HAP-1 (cell line): ENCODE measurements around the gene ALG9.

ENCODE experiments used
- DNase-seq, 2 experiments: peaks; one replicate each; pipeline ENCODE4 v3.0.0-alpha.2; 2016 to 2020; ENCODE audit warnings: low spot score in 2 of 2
- H3K27me3 ChIP-seq: fragments of 250-450 bp; sonication (Bioruptor Pico); 2 replicates; pipeline ENCODE4 v1.5.1; 2020; ENCODE audit warnings: low read depth, mild to moderate bottlenecking, moderate library complexity
- H3K36me3 ChIP-seq: fragments of 250-450 bp; sonication (Bioruptor Pico); replicated peaks from 2 replicates; pipeline ENCODE4 v1.5.1; 2020; ENCODE audit warnings: mild to moderate bottlenecking
- H3K4me1 ChIP-seq: fragments of 250-450 bp; sonication (Bioruptor Pico); 2 replicates; pipeline ENCODE4 v1.5.1; 2020; ENCODE audit warnings: mild to moderate bottlenecking
- H3K4me3 ChIP-seq: fragments of 250-450 bp; sonication (Bioruptor Pico); 2 replicates; pipeline ENCODE4 v1.5.1; 2020; ENCODE audit warnings: mild to moderate bottlenecking, moderate library complexity
- H3K9me3 ChIP-seq: fragments of 250-450 bp; sonication (Bioruptor Pico); 2 replicates; pipeline ENCODE4 v1.5.1; 2020; ENCODE audit warnings: mild to moderate bottlenecking, moderate library complexity
- in situ Hi-C: fragments of 300-500 bp; cut with MboI; formaldehyde crosslinking; loops from 3 replicates; pipeline ENCODE4 v1.14.3; 2020; ENCODE audit warnings: low sequenced_read_pairs, inconsistent platforms, mixed read lengths

The ALG9 gene

GRCh38 chr11:111814557-111815320, 56.6 kb downstream of the ALG9 start:
- no peaks in the 10 kb centered on the region for H3K27me3 ChIP-seq
- in situ Hi-C loops = loop anchor here (25.0 kb wide), 1 partner anchor 527 kb away; the partner anchor contains the start of gene POU2AF3
- no peak overlapping the region for H3K4me3 ChIP-seq
- peak in 1 of 2 experiments; percentile 21 for DNase-seq
- peaks cover 6% of the 10 kb centered on the region for H3K4me1 ChIP-seq
- H3K36me3 ChIP-seq = no peaks in the 10 kb centered on the region
- no peaks in the 10 kb centered on the region for H3K9me3 ChIP-seq

- in situ Hi-C loops = loop anchor here (25.0 kb wide), 1 partner anchor 527 kb away; the partner anchor contains the start of gene POU2AF3
- DNase-seq = no peak
- no peaks in the 10 kb centered on the region for H3K36me3 ChIP-seq
- no peak overlapping the region for H3K4me3 ChIP-seq
- H3K4me1 ChIP-seq = peaks cover 6% of the 10 kb centered on the region
- H3K27me3 ChIP-seq = no peaks in the 10 kb centered on the region
- no peaks in the 10 kb centered on the region for H3K9me3 ChIP-seq
Measured at GRCh38 chr11:111814106-111814505, 57.3 kb downstream of the ALG9 start.

- no peak for DNase-seq
- no peaks in the 10 kb centered on the region for H3K27me3 ChIP-seq
- in situ Hi-C loops = loop anchor here (25.0 kb wide), 1 partner anchor 525 kb away; the partner anchor contains the start of gene POU2AF3
- H3K9me3 ChIP-seq = no peaks in the 10 kb centered on the region
- H3K4me1 ChIP-seq = peaks cover 6% of the 10 kb centered on the region
- H3K4me3 ChIP-seq = no peak overlapping the region
- no peaks in the 10 kb centered on the region for H3K36me3 ChIP-seq
Measured at GRCh38 chr11:111812211-111812610, 59.2 kb downstream of the ALG9 start.

- Histone ChIP-seq H3K27me3 (no peaks in the 10 kb centered on the region), H3K4me1 (peaks cover 6% of the 10 kb centered on the region), H3K9me3 (no peaks in the 10 kb centered on the region), H3K36me3 (no peaks in the 10 kb centered on the region), H3K4me3 (no peak overlapping the region)
- in situ Hi-C loops = loop anchor here (25.0 kb wide), 1 partner anchor 524 kb away; the partner anchor contains the start of gene POU2AF3
- DNase-seq = no peak
Measured at GRCh38 chr11:111811445-111811844, 59.9 kb downstream of the ALG9 start.

- H3K4me3 ChIP-seq = no peak overlapping the region
- H3K27me3 ChIP-seq = no peaks in the 10 kb centered on the region
- no peak for DNase-seq
- H3K9me3 ChIP-seq = no peaks in the 10 kb centered on the region
- H3K4me1 ChIP-seq = no peaks in the 10 kb centered on the region; the same call in 1 of the 2 replicates
- in situ Hi-C loops = loop anchor here (25.0 kb wide), 1 partner anchor 522 kb away; the partner anchor contains the start of gene POU2AF3
- 0 out of 2 replicates have a peak, but pooled peaks cover 3% of the 10 kb centered on the region for H3K36me3 ChIP-seq
Measured at GRCh38 chr11:111808834-111809233, 62.5 kb downstream of the ALG9 start.

- in situ Hi-C loops = loop anchor here (25.0 kb wide), 1 partner anchor 521 kb away; the partner anchor contains the start of gene POU2AF3
- no peak overlapping the region for H3K4me3 ChIP-seq
- no peak for DNase-seq
- no peaks in the 10 kb centered on the region; the same call in 1 of the 2 replicates for H3K4me1 ChIP-seq
- H3K36me3 ChIP-seq = 0 out of 2 replicates have a peak, but pooled peaks cover 3% of the 10 kb centered on the region
- H3K27me3 ChIP-seq = no peaks in the 10 kb centered on the region
- H3K9me3 ChIP-seq = no peaks in the 10 kb centered on the region
Measured at GRCh38 chr11:111808063-111808588, 63.3 kb downstream of the ALG9 start.

- no peak overlapping the region for H3K4me3 ChIP-seq
- H3K4me1 ChIP-seq = no peaks in the 10 kb centered on the region; the same call in 1 of the 2 replicates
- H3K27me3 ChIP-seq = no peaks in the 10 kb centered on the region
- no peak for DNase-seq
- 0 out of 2 replicates have a peak, but pooled peaks cover 3% of the 10 kb centered on the region for H3K36me3 ChIP-seq
- no peaks in the 10 kb centered on the region for H3K9me3 ChIP-seq
- in situ Hi-C loops = loop anchor here (25.0 kb wide), 1 partner anchor 520 kb away; the partner anchor contains the start of gene POU2AF3
Measured at GRCh38 chr11:111807076-111807475, 64.3 kb downstream of the ALG9 start.

GRCh38 chr11:111801135-111801534, 70.2 kb downstream of the ALG9 start:
- no peak for DNase-seq
- in situ Hi-C loops = loop anchor here (25.0 kb wide), 1 partner anchor 514 kb away; the partner anchor contains the start of gene POU2AF3
- 0 out of 2 replicates have a peak, but pooled peaks cover 3% of the 10 kb centered on the region for H3K36me3 ChIP-seq

GRCh38 chr11:111798279-111798678, 73.1 kb downstream of the ALG9 start:
- Histone ChIP-seq H3K27me3 (no peaks in the 10 kb centered on the region), H3K36me3 (no peaks in the 10 kb centered on the region), H3K4me3 (no peak overlapping the region), H3K4me1 (no peaks in the 10 kb centered on the region), H3K9me3 (no peaks in the 10 kb centered on the region)
- DNase-seq = no peak
- in situ Hi-C loops = no loop called here

More at GRCh38 chr11:111801135-111801534, 70.2 kb downstream of the ALG9 start:
- Histone ChIP-seq H3K27me3 (no peaks in the 10 kb centered on the region), H3K9me3 (no peaks in the 10 kb centered on the region), H3K4me3 (no peak overlapping the region), H3K4me1 (no peaks in the 10 kb centered on the region; the same call in 1 of the 2 replicates)

GRCh38 chr11:111797145-111797581, 74.2 kb downstream of the ALG9 start:
- H3K4me3 ChIP-seq = no peak overlapping the region
- no peaks in the 10 kb centered on the region for H3K36me3 ChIP-seq
- no peak for DNase-seq
- H3K27me3 ChIP-seq = no peaks in the 10 kb centered on the region; the same call in 1 of the 2 replicates
- no peaks in the 10 kb centered on the region for H3K4me1 ChIP-seq
- in situ Hi-C loops = no loop called here
- H3K9me3 ChIP-seq = no peaks in the 10 kb centered on the region

- Histone ChIP-seq H3K4me3 (no peak overlapping the region), H3K4me1 (no peaks in the 10 kb centered on the region), H3K27me3 (no peaks in the 10 kb centered on the region; the same call in 1 of the 2 replicates), H3K36me3 (no peaks in the 10 kb centered on the region), H3K9me3 (no peaks in the 10 kb centered on the region)
- in situ Hi-C loops = no loop called here
- no peak for DNase-seq
Measured at GRCh38 chr11:111796696-111797095, 74.7 kb downstream of the ALG9 start.

- DNase-seq = no peak
- Histone ChIP-seq H3K9me3 (no peaks in the 10 kb centered on the region), H3K27me3 (no peaks in the 10 kb centered on the region; the same call in 1 of the 2 replicates), H3K4me1 (no peaks in the 10 kb centered on the region), H3K36me3 (no peaks in the 10 kb centered on the region), H3K4me3 (no peak overlapping the region)
- in situ Hi-C loops = no loop called here
Measured at GRCh38 chr11:111795334-111795985, 75.9 kb downstream of the ALG9 start.

GRCh38 chr11:111793863-111794262, 77.5 kb downstream of the ALG9 start:
- H3K4me3 ChIP-seq = no peak overlapping the region
- H3K27me3 ChIP-seq = no peaks in the 10 kb centered on the region; the same call in 1 of the 2 replicates
- no peak for DNase-seq
- H3K9me3 ChIP-seq = no peaks in the 10 kb centered on the region
- no peaks in the 10 kb centered on the region for H3K4me1 ChIP-seq
- in situ Hi-C loops = no loop called here
- H3K36me3 ChIP-seq = no peaks in the 10 kb centered on the region
